Cardiac muscle cell (in vitro differentiated cells and primary cell): Measurements from ENCODE around the gene MALT1. TPM values are rescaled to one million over a fixed set of nuclear protein-coding genes. Genes with fewer than 3 reads are reported as not detected.

Source experiments
- DNase-seq, 2 donors: peaks; one replicate each; pipeline versions ENCODE4 v3.0.0 to v3.0.0-alpha.2; 2010 to 2017; ENCODE audit warnings: low read depth in 1 of 2, low spot score in 1 of 2
- H3K27ac ChIP-seq: fragments of 200-600 bp; sonication (generic); 2 replicates; pipeline ENCODE4 v1.5.1; 2016
- H3K27me3 ChIP-seq: fragments of 200-600 bp; sonication (generic); 2 replicates; pipeline ENCODE4 v1.6.0; 2016; ENCODE audit warnings: control low read depth
- H3K36me3 ChIP-seq: fragments of 200-600 bp; sonication (generic); 2 replicates; pipeline ENCODE4 v1.5.1; 2016; ENCODE audit warnings: control low read depth
- H3K4me1 ChIP-seq: fragments of 200-600 bp; sonication (generic); 2 replicates; pipeline ENCODE4 v1.8.1; 2017; ENCODE audit warnings: low read depth, mild to moderate bottlenecking, mixed run types
- H3K4me3 ChIP-seq: fragments of 200-600 bp; sonication (generic); 2 replicates; pipeline ENCODE4 v1.5.1; 2016; ENCODE audit warnings: mild to moderate bottlenecking
- H3K9me3 ChIP-seq: fragments of 200-600 bp; sonication (generic); 2 replicates; pipeline ENCODE4 v1.5.1; 2017; ENCODE audit warnings: low read depth, mild to moderate bottlenecking, control low read depth
- CTCF ChIP-seq: IDR thresholded peaks from 2 replicates; pipeline ENCODE4 v1.5.1; 2012; ENCODE audit warnings: low read depth, mild to moderate bottlenecking, low read length
- polyA plus RNA-seq: library from polyadenylated mRNA; unstranded; fragments of >200 nt; fragmentation: Nextera tagmentation; extraction: Ambion mirVana; gene quantifications from 2 replicates; pipeline ENCODE4 v1.2.1, GENCODE V29; 2016
- total RNA-seq: library from RNA; depleted of rRNA; stranded (reverse); fragments of >200 nt; gene quantifications from 2 replicates; pipeline ENCODE4 v1.2.3, GENCODE V29; 2016

Gene MALT1
- total and polyA plus RNA-seq, 2 experiments from 2014 or later, result 33.6 to 51.8 TPM

- no peak overlapping the region for H3K4me3 ChIP-seq
- H3K4me1 ChIP-seq, result peaks cover 20% of the 10 kb centered on the region
- no peaks in the 10 kb centered on the region for H3K9me3 ChIP-seq
- H3K27me3 ChIP-seq, result no peaks in the 10 kb centered on the region
- H3K27ac ChIP-seq, result no peak overlapping the region
- no peaks in the 10 kb centered on the region for H3K36me3 ChIP-seq
- DNase-seq, result no peak
- TF ChIP-seq CTCF, result no peak
Measured at GRCh38 chr18:58758046-58758445, 86.8 kb downstream of the MALT1 start.

- no peak overlapping the region for H3K4me3 ChIP-seq
- DNase-seq, result no peak
- TF ChIP-seq CTCF, result no peak
- H3K27ac ChIP-seq, result no peak overlapping the region
- H3K27me3 ChIP-seq, result no peaks in the 10 kb centered on the region
- peaks cover 20% of the 10 kb centered on the region for H3K4me1 ChIP-seq
- no peaks in the 10 kb centered on the region for H3K36me3 ChIP-seq
- H3K9me3 ChIP-seq, result no peaks in the 10 kb centered on the region
Measured at GRCh38 chr18:58758606-58759005, 87.3 kb downstream of the MALT1 start.

- Histone ChIP-seq H3K36me3 (no peaks in the 10 kb centered on the region), H3K27ac (peak overlapping the region; percentile 18), H3K27me3 (no peaks in the 10 kb centered on the region), H3K9me3 (no peaks in the 10 kb centered on the region), H3K4me3 (no peak overlapping the region), H3K4me1 (peaks cover 20% of the 10 kb centered on the region)
- peak in 1 of 2 donors; percentile 52 for DNase-seq
- TF ChIP-seq CTCF, result no peak
Measured at GRCh38 chr18:58761241-58761969, 90.1 kb downstream of the MALT1 start.

GRCh38 chr18:58761970-58762780 is 90.9 kb downstream of the MALT1 start:
- Histone ChIP-seq H3K4me3 (no peak overlapping the region), H3K36me3 (no peaks in the 10 kb centered on the region), H3K27me3 (no peaks in the 10 kb centered on the region), H3K9me3 (no peaks in the 10 kb centered on the region), H3K27ac (no peak overlapping the region), H3K4me1 (peaks cover 20% of the 10 kb centered on the region)
- TF ChIP-seq CTCF, result no peak
- no peak for DNase-seq

GRCh38 chr18:58762781-58763171 is 91.5 kb downstream of the MALT1 start:
- no peak overlapping the region for H3K27ac ChIP-seq
- peaks cover 20% of the 10 kb centered on the region for H3K4me1 ChIP-seq
- H3K27me3 ChIP-seq, result no peaks in the 10 kb centered on the region
- TF ChIP-seq CTCF, result no peak
- H3K9me3 ChIP-seq, result no peaks in the 10 kb centered on the region
- H3K36me3 ChIP-seq, result no peaks in the 10 kb centered on the region
- H3K4me3 ChIP-seq, result no peak overlapping the region
- peak in 1 of 2 donors; percentile 9 for DNase-seq
